ENCODE data around the gene KIRREL3.

DNA sequence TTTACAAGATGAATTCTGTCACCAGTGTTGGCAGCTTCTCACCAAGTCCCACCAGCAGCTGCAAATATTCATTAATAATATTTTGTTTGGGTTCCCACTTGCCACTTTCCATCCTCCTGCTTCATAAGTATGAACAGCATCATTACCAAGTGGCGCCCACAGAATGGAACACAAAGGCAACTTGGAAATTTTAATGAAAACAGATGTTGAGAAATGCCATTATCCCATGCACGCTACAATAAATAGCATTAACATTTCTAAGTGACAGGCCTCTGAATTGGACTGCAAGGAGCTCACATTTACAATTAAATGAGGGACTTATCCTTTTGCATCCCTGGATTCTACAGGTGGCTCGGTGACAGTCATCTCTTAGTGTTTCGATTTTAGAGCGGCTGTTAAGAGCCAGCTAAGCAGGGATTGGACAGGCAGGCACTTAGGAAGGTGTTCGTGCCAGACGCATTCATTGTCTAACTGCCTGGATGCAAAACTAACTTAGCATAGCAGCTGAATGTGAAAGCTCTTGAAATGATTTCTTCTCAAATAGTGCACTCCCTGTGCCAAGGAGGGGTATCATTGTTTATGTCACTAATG lies 170.3 kb downstream of the KIRREL3 start:
- TF ChIP-seq, protein P1, sequence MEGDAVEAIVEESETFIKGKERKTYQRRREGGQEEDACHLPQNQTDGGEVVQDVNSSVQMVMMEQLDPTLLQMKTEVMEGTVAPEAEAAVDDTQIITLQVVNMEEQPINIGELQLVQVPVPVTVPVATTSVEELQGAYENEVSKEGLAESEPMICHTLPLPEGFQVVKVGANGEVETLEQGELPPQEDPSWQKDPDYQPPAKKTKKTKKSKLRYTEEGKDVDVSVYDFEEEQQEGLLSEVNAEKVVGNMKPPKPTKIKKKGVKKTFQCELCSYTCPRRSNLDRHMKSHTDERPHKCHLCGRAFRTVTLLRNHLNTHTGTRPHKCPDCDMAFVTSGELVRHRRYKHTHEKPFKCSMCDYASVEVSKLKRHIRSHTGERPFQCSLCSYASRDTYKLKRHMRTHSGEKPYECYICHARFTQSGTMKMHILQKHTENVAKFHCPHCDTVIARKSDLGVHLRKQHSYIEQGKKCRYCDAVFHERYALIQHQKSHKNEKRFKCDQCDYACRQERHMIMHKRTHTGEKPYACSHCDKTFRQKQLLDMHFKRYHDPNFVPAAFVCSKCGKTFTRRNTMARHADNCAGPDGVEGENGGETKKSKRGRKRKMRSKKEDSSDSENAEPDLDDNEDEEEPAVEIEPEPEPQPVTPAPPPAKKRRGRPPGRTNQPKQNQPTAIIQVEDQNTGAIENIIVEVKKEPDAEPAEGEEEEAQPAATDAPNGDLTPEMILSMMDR (IDR thresholded peaks at IDR 0.05 in 8 of 11, conservative IDR thresholded peaks at IDR 0.05 in 3 of 11), result no peak
- no peak for TF ChIP-seq POLR2AphosphoS5 (IDR thresholded peaks at IDR 0.05)
